ENCODE data around the gene ATP8A1. TPM values are rescaled to one million over a fixed set of nuclear protein-coding genes. Genes with fewer than 3 reads are reported as not detected.

ATP8A1 gene
- total and polyA plus RNA-seq, 4 donors: 0.65 to 15.9 (median 5.9) TPM

GRCh38 chr4:42410446-42410845, 246.5 kb downstream of the ATP8A1 start:
- no peak overlapping the region for H3K27ac ChIP-seq (ENCODE audit: low read depth in 1 of 2, low read length in 2 of 2)
- WGBS: 85% methylated on average over 3 of the region's 3 CpGs
- peaks cover 0 to 2% (median 0%) of the 10 kb centered on the region in 4 donors for H3K36me3 ChIP-seq (ENCODE audit: control insufficient read depth in 4 of 4, insufficient read depth in 3 of 4, low read depth in 1 of 4, low read length in 3 of 4)

GRCh38 chr4:42404001-42404400, 252.9 kb downstream of the ATP8A1 start:
- 74% methylated on average over 6 of the region's 6 CpGs for WGBS
- Histone ChIP-seq H3K4me1 (ENCODE audit: control insufficient read depth in 4 of 4, insufficient read depth in 4 of 4, low read length in 3 of 4) (peaks cover 0 to 2% (median 0%) of the 10 kb centered on the region in 4 donors), H3K9me3 (ENCODE audit: control insufficient read depth in 4 of 4, low read length in 3 of 4) (peaks cover 0 to 3% (median 0%) of the 10 kb centered on the region in 4 donors), H3K27ac (ENCODE audit: low read depth in 1 of 2, low read length in 2 of 2) (no peak overlapping the region), H3K27me3 (ENCODE audit: control insufficient read depth in 4 of 4, insufficient read depth in 4 of 4, low read length in 3 of 4) (peaks cover 0 to 10% (median 3%) of the 10 kb centered on the region in 4 donors), H3K9ac (ENCODE audit: low read depth in 1 of 2, low read length in 2 of 2) (no peak overlapping the region), H3K4me3 (ENCODE audit: low read depth in 1 of 3, low read length in 3 of 3) (no peak overlapping the region), H3K36me3 (ENCODE audit: control insufficient read depth in 4 of 4, insufficient read depth in 3 of 4, low read depth in 1 of 4, low read length in 3 of 4) (peaks cover 0 to 2% (median 0%) of the 10 kb centered on the region in 4 donors)
- DNase-seq (ENCODE audit: low spot score): no peak
- TF ChIP-seq, protein P1, sequence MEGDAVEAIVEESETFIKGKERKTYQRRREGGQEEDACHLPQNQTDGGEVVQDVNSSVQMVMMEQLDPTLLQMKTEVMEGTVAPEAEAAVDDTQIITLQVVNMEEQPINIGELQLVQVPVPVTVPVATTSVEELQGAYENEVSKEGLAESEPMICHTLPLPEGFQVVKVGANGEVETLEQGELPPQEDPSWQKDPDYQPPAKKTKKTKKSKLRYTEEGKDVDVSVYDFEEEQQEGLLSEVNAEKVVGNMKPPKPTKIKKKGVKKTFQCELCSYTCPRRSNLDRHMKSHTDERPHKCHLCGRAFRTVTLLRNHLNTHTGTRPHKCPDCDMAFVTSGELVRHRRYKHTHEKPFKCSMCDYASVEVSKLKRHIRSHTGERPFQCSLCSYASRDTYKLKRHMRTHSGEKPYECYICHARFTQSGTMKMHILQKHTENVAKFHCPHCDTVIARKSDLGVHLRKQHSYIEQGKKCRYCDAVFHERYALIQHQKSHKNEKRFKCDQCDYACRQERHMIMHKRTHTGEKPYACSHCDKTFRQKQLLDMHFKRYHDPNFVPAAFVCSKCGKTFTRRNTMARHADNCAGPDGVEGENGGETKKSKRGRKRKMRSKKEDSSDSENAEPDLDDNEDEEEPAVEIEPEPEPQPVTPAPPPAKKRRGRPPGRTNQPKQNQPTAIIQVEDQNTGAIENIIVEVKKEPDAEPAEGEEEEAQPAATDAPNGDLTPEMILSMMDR (IDR thresholded peaks at IDR 0.05; ENCODE audit: low read depth, low read length, missing input control): no peak
- TF ChIP-seq RAD21 (IDR thresholded peaks at IDR 0.05) (no peak), FOXA1 (IDR thresholded peaks at IDR 0.05) (no peak), NR2F2 (IDR thresholded peaks at IDR 0.05) (no peak), HNF4G (IDR thresholded peaks at IDR 0.05) (no peak), YY1 (IDR thresholded peaks at IDR 0.05) (no peak), EGR1 (IDR thresholded peaks at IDR 0.05; ENCODE audit: low read depth in 2 of 2) (no peak), RXRA (IDR thresholded peaks at IDR 0.05) (no peak)
- TF ChIP-seq, protein P2, sequence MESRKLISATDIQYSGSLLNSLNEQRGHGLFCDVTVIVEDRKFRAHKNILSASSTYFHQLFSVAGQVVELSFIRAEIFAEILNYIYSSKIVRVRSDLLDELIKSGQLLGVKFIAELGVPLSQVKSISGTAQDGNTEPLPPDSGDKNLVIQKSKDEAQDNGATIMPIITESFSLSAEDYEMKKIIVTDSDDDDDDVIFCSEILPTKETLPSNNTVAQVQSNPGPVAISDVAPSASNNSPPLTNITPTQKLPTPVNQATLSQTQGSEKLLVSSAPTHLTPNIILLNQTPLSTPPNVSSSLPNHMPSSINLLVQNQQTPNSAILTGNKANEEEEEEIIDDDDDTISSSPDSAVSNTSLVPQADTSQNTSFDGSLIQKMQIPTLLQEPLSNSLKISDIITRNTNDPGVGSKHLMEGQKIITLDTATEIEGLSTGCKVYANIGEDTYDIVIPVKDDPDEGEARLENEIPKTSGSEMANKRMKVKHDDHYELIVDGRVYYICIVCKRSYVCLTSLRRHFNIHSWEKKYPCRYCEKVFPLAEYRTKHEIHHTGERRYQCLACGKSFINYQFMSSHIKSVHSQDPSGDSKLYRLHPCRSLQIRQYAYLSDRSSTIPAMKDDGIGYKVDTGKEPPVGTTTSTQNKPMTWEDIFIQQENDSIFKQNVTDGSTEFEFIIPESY (IDR thresholded peaks at IDR 0.05): no peak

More at GRCh38 chr4:42410446-42410845, 246.5 kb downstream of the ATP8A1 start:
- Histone ChIP-seq H3K9ac (ENCODE audit: low read depth in 1 of 2, low read length in 2 of 2) (no peak overlapping the region), H3K4me1 (ENCODE audit: control insufficient read depth in 4 of 4, insufficient read depth in 4 of 4, low read length in 3 of 4) (no peaks in the 10 kb centered on the region), H3K9me3 (ENCODE audit: control insufficient read depth in 4 of 4, low read length in 3 of 4) (peaks cover 0 to 3% (median 0%) of the 10 kb centered on the region in 4 donors), H3K27me3 (ENCODE audit: control insufficient read depth in 4 of 4, insufficient read depth in 4 of 4, low read length in 3 of 4) (no peaks in the 10 kb centered on the region), H3K4me3 (ENCODE audit: low read depth in 1 of 3, low read length in 3 of 3) (no peak overlapping the region)
- DNase-seq (ENCODE audit: low spot score): no peak
- TF ChIP-seq, protein P3, sequence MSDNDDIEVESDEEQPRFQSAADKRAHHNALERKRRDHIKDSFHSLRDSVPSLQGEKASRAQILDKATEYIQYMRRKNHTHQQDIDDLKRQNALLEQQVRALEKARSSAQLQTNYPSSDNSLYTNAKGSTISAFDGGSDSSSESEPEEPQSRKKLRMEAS (IDR thresholded peaks at IDR 0.05): no peak
- TF ChIP-seq, protein P2 (IDR thresholded peaks at IDR 0.05): no peak
- TF ChIP-seq, protein P4, sequence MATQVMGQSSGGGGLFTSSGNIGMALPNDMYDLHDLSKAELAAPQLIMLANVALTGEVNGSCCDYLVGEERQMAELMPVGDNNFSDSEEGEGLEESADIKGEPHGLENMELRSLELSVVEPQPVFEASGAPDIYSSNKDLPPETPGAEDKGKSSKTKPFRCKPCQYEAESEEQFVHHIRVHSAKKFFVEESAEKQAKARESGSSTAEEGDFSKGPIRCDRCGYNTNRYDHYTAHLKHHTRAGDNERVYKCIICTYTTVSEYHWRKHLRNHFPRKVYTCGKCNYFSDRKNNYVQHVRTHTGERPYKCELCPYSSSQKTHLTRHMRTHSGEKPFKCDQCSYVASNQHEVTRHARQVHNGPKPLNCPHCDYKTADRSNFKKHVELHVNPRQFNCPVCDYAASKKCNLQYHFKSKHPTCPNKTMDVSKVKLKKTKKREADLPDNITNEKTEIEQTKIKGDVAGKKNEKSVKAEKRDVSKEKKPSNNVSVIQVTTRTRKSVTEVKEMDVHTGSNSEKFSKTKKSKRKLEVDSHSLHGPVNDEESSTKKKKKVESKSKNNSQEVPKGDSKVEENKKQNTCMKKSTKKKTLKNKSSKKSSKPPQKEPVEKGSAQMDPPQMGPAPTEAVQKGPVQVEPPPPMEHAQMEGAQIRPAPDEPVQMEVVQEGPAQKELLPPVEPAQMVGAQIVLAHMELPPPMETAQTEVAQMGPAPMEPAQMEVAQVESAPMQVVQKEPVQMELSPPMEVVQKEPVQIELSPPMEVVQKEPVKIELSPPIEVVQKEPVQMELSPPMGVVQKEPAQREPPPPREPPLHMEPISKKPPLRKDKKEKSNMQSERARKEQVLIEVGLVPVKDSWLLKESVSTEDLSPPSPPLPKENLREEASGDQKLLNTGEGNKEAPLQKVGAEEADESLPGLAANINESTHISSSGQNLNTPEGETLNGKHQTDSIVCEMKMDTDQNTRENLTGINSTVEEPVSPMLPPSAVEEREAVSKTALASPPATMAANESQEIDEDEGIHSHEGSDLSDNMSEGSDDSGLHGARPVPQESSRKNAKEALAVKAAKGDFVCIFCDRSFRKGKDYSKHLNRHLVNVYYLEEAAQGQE (IDR thresholded peaks at IDR 0.05): no peak
- no peak for TF ChIP-seq GABPA (IDR thresholded peaks at IDR 0.05 in 1 of 2, conservative IDR thresholded peaks at IDR 0.05 in 1 of 2)
- TF ChIP-seq TAF1 (conservative IDR thresholded peaks at IDR 0.05): no peak
- TF ChIP-seq YY1 (IDR thresholded peaks at IDR 0.05): no peak
- no peak for TF ChIP-seq NR2F2 (IDR thresholded peaks at IDR 0.05)
- no peak for TF ChIP-seq FOXA2 (IDR thresholded peaks at IDR 0.05)
- no peak for TF ChIP-seq HNF4A (conservative IDR thresholded peaks at IDR 0.05)
- TF ChIP-seq, protein P1 (IDR thresholded peaks at IDR 0.05; ENCODE audit: low read depth, low read length, missing input control): no peak
- TF ChIP-seq HNF4G (IDR thresholded peaks at IDR 0.05): no peak
- no peak for TF ChIP-seq JUND (IDR thresholded peaks at IDR 0.05)
- TF ChIP-seq, protein P5, sequence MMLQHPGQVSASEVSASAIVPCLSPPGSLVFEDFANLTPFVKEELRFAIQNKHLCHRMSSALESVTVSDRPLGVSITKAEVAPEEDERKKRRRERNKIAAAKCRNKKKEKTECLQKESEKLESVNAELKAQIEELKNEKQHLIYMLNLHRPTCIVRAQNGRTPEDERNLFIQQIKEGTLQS (IDR thresholded peaks at IDR 0.05): no peak
- TF ChIP-seq RXRA (IDR thresholded peaks at IDR 0.05): no peak
- TF ChIP-seq FOXA1 (IDR thresholded peaks at IDR 0.05): no peak
- no peak for TF ChIP-seq SP1 (IDR thresholded peaks at IDR 0.05)
